Measurements from ENCODE around the gene THEM5.

DNA sequence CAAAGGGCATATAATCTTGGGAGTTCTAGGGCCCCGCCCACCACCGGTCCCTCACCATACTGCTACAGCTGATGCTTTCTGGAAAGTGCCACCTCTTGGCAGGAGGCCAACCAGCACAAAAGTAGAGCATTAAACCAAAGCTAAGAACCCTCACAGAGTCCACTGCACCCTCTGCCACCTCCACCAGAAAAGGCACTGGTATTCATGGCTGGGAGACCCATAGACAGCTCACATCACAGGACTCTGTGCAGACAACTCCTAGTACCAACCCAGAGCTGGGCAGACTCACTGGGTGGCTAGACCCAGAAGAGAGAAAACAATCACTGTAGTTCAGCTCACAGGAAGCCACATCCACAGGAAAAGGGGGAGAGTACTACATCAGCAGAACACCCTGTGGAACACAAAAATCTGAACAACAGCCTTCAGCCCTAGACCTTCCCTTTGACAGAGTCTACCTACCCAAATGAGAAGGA lies 45.0 kb upstream of the THEM5 start:
- TF ChIP-seq, protein P1, sequence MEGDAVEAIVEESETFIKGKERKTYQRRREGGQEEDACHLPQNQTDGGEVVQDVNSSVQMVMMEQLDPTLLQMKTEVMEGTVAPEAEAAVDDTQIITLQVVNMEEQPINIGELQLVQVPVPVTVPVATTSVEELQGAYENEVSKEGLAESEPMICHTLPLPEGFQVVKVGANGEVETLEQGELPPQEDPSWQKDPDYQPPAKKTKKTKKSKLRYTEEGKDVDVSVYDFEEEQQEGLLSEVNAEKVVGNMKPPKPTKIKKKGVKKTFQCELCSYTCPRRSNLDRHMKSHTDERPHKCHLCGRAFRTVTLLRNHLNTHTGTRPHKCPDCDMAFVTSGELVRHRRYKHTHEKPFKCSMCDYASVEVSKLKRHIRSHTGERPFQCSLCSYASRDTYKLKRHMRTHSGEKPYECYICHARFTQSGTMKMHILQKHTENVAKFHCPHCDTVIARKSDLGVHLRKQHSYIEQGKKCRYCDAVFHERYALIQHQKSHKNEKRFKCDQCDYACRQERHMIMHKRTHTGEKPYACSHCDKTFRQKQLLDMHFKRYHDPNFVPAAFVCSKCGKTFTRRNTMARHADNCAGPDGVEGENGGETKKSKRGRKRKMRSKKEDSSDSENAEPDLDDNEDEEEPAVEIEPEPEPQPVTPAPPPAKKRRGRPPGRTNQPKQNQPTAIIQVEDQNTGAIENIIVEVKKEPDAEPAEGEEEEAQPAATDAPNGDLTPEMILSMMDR (conservative IDR thresholded peaks at IDR 0.05; ENCODE audit: low read depth, low read length): no peak
- no peak for TF ChIP-seq EZH2 (IDR thresholded peaks at IDR 0.05; ENCODE audit: low read length, unreplicated experiment)

All from PC-3 (cell line).